HepG2 (cell line): Measurements from ENCODE around the gene MTA1. TPM values are rescaled to one million over a fixed set of nuclear protein-coding genes. Genes with fewer than 3 reads are reported as not detected.

Source experiments
- ARNT ChIP-seq: fragments of 450-650 bp; IDR thresholded peaks from 2 replicates; pipeline ENCODE4 v1.6.1; 2017
- BRD4 ChIP-seq: sonication (generic); formaldehyde crosslinking; IDR thresholded peaks from 2 replicates; pipeline ENCODE4 v1.4.0; 2020; ENCODE audit warnings: missing genetic modification reagents
- GABPA ChIP-seq, 2 experiments: IDR thresholded peaks; 2 replicates each; pipeline ENCODE4 v1.6.1; 2011 to 2016; ENCODE audit warnings: low read depth in 2 of 2, low read length in 1 of 2, missing biosample characterization in 1 of 2, missing genetic modification characterization in 1 of 2
- HDAC6 ChIP-seq: fragments of 200-600 bp; sonication (generic); IDR thresholded peaks from 2 replicates; pipeline ENCODE4 v1.7.0; 2017; ENCODE audit warnings: mild to moderate bottlenecking, antibody characterized with exemption, low read length, low read depth
- HNRNPK ChIP-seq: fragments of 200-400 bp; formaldehyde crosslinking; IDR thresholded peaks from 2 replicates; pipeline ENCODE4 v1.6.1; 2018; ENCODE audit warnings: low read length, low read depth, moderate library complexity, mild to moderate bottlenecking; ENCODE audit not compliant: poor library complexity, severe bottlenecking
- KDM5B ChIP-seq: sonication (generic); formaldehyde crosslinking; IDR thresholded peaks from 2 replicates; pipeline ENCODE4 v1.4.0; 2020; ENCODE audit warnings: missing genetic modification reagents, mild to moderate bottlenecking, borderline replicate concordance
- MEF2D ChIP-seq: sonication (generic); formaldehyde crosslinking; IDR thresholded peaks from 2 replicates; pipeline ENCODE4 v1.5.1; 2020; ENCODE audit warnings: mild to moderate bottlenecking, missing genetic modification reagents
- NFRKB ChIP-seq: fragments of 450-650 bp; IDR thresholded peaks from 2 replicates; pipeline ENCODE4 v1.6.1; 2017
- RBFOX2 ChIP-seq: fragments of 200-400 bp; formaldehyde crosslinking; IDR thresholded peaks from 2 replicates; pipeline ENCODE4 v1.6.1; 2017; ENCODE audit warnings: low read depth, mild to moderate bottlenecking, low read length
- SP4 ChIP-seq: sonication (generic); formaldehyde crosslinking; IDR thresholded peaks from 2 replicates; pipeline ENCODE4 v1.8.1; 2023; ENCODE audit warnings: mild to moderate bottlenecking, missing genetic modification reagents
- TOPORS ChIP-seq: sonication (generic); formaldehyde crosslinking; IDR thresholded peaks from 2 replicates; pipeline ENCODE4 v1.8.0; 2023; ENCODE audit warnings: mild to moderate bottlenecking, missing genetic modification reagents
- YEATS2 ChIP-seq: sonication (generic); formaldehyde crosslinking; IDR thresholded peaks from 2 replicates; pipeline ENCODE4 v1.4.0; 2020; ENCODE audit warnings: missing genetic modification reagents, borderline replicate concordance
- ZC3H13 ChIP-seq: sonication (generic); formaldehyde crosslinking; IDR thresholded peaks from 2 replicates; pipeline ENCODE4 v1.8.1; 2023; ENCODE audit warnings: mild to moderate bottlenecking, missing genetic modification reagents, moderate library complexity
- ZNF34 ChIP-seq: sonication (generic); formaldehyde crosslinking; IDR thresholded peaks from 2 replicates; pipeline ENCODE4 v1.4.0; 2020; ENCODE audit warnings: mild to moderate bottlenecking, missing genetic modification reagents, borderline replicate concordance
- ZNF432 ChIP-seq: sonication (generic); formaldehyde crosslinking; IDR thresholded peaks from 2 replicates; pipeline ENCODE4 v1.5.0; 2020; ENCODE audit warnings: missing genetic modification reagents, mild to moderate bottlenecking, borderline replicate concordance
- ZNF598 ChIP-seq: sonication (generic); formaldehyde crosslinking; IDR thresholded peaks from 2 replicates; pipeline ENCODE4 v1.5.1; 2020; ENCODE audit warnings: mild to moderate bottlenecking, missing genetic modification reagents, borderline replicate concordance
- ZNF619 ChIP-seq: sonication (generic); formaldehyde crosslinking; IDR thresholded peaks from 2 replicates; pipeline ENCODE4 v1.4.0; 2020; ENCODE audit warnings: mild to moderate bottlenecking, missing genetic modification reagents
- ZNF792 ChIP-seq: IDR thresholded peaks from 2 replicates; pipeline ENCODE4 v1.6.1; 2016
- ZZZ3 ChIP-seq: sonication (generic); formaldehyde crosslinking; IDR thresholded peaks from 2 replicates; pipeline ENCODE4 v1.4.0; 2020; ENCODE audit warnings: missing genetic modification reagents, mild to moderate bottlenecking, borderline replicate concordance
- polyA plus RNA-seq, 8 experiments: library from polyadenylated mRNA; depleted of rRNA in 3 of 8; stranded (reverse) in 7 of 8; unstranded in 1 of 8; fragments of >200 nt; fragmentation: Illumina TruSeq in 4 of 8; extraction: Trizol in 4 of 8; gene quantifications; 2 replicates each; pipeline versions ENCODE4 v1.2.1 to v1.2.3, GENCODE V29; 2011 to 2016; ENCODE audit warnings: low read depth in 4 of 8, missing spikeins in 1 of 8, mixed read lengths in 1 of 8; ENCODE audit not compliant: insufficient read depth in 1 of 8
- total RNA-seq, 5 experiments: library from RNA; depleted of rRNA; stranded (reverse); fragments of >200 nt; fragmentation: Illumina TruSeq; extraction: Trizol; gene quantifications; 2 replicates each; pipeline ENCODE4 v1.2.3, GENCODE V29; 2016; ENCODE audit warnings: low read depth in 1 of 5
- TF ChIP-seq, protein P1 (sequence below): sonication (generic); formaldehyde crosslinking; IDR thresholded peaks from 2 replicates; pipeline ENCODE4 v1.9.0; 2022; ENCODE audit warnings: low read depth, missing genetic modification reagents
- TF ChIP-seq, protein P2 (sequence below): sonication (generic); formaldehyde crosslinking; IDR thresholded peaks from 2 replicates; pipeline ENCODE4 v1.8.0; 2022; ENCODE audit warnings: missing genetic modification reagents, mild to moderate bottlenecking, borderline replicate concordance
- TF ChIP-seq, protein P3 (sequence below): sonication (generic); formaldehyde crosslinking; IDR thresholded peaks from 2 replicates; pipeline ENCODE4 v1.5.0; 2020; ENCODE audit warnings: missing genetic modification reagents
- TF ChIP-seq, protein P4 (sequence below), 2 experiments: sonication (generic) in 1 of 2; formaldehyde crosslinking in 1 of 2; IDR thresholded peaks; 2 replicates each; pipeline versions ENCODE4 v1.4.0 to v1.6.1; 2018 to 2020; ENCODE audit warnings: missing genetic modification reagents in 2 of 2, borderline replicate concordance in 1 of 2, low read depth in 1 of 2, mild to moderate bottlenecking in 1 of 2, missing biosample characterization in 1 of 2
- TF ChIP-seq, protein P5 (sequence below): sonication (generic); formaldehyde crosslinking; IDR thresholded peaks from 2 replicates; pipeline ENCODE4 v1.5.0; 2020; ENCODE audit warnings: mild to moderate bottlenecking, low read depth, missing genetic modification reagents, borderline replicate concordance

MTA1 gene
- total and polyA plus RNA-seq, 2 of the 13 experiments (the other 11 are each of a cell fraction or from before 2014, with no cell fraction given): 35.2 to 85.8 TPM

- TF ChIP-seq, protein P1, sequence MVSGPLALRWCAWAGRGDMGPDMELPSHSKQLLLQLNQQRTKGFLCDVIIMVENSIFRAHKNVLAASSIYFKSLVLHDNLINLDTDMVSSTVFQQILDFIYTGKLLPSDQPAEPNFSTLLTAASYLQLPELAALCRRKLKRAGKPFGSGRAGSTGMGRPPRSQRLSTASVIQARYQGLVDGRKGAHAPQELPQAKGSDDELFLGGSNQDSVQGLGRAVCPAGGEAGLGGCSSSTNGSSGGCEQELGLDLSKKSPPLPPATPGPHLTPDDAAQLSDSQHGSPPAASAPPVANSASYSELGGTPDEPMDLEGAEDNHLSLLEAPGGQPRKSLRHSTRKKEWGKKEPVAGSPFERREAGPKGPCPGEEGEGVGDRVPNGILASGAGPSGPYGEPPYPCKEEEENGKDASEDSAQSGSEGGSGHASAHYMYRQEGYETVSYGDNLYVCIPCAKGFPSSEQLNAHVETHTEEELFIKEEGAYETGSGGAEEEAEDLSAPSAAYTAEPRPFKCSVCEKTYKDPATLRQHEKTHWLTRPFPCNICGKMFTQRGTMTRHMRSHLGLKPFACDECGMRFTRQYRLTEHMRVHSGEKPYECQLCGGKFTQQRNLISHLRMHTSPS (CRISPR knock-in tag): peak; percentile 17; the same call in 1 of the 2 replicates
- TF ChIP-seq ZNF792 (CRISPR knock-in tag) (no peak), NFRKB (no peak), ZNF432 (CRISPR knock-in tag) (no peak), ZNF34 (no peak), HDAC6 (no peak), ZZZ3 (no peak), ZC3H13 (CRISPR knock-in tag) (0 out of 2 replicates have a peak, but pooled peaks have one; percentile 22), GABPA (IDR thresholded peaks at IDR 0.05; ENCODE audit: low read depth, low read length) (no peak), GABPA (CRISPR knock-in tag; IDR thresholded peaks at IDR 0.05; ENCODE audit: low read depth) (no peak), SP4 (CRISPR knock-in tag) (peak; percentile 74; the same call in 1 of the 2 replicates), YEATS2 (CRISPR knock-in tag) (no peak), ARNT (no peak), RBFOX2 (peak; percentile 71), MEF2D (no peak), HNRNPK (no peak), ZNF619 (CRISPR knock-in tag) (no peak), KDM5B (CRISPR knock-in tag) (peak; percentile 17; the same call in 1 of the 2 replicates), BRD4 (CRISPR knock-in tag) (no peak), ZNF598 (no peak), TOPORS (CRISPR knock-in tag) (no peak)
- TF ChIP-seq, protein P2, sequence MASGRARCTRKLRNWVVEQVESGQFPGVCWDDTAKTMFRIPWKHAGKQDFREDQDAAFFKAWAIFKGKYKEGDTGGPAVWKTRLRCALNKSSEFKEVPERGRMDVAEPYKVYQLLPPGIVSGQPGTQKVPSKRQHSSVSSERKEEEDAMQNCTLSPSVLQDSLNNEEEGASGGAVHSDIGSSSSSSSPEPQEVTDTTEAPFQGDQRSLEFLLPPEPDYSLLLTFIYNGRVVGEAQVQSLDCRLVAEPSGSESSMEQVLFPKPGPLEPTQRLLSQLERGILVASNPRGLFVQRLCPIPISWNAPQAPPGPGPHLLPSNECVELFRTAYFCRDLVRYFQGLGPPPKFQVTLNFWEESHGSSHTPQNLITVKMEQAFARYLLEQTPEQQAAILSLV: peak; percentile 54; the same call in 1 of the 2 replicates
- TF ChIP-seq, protein P3, sequence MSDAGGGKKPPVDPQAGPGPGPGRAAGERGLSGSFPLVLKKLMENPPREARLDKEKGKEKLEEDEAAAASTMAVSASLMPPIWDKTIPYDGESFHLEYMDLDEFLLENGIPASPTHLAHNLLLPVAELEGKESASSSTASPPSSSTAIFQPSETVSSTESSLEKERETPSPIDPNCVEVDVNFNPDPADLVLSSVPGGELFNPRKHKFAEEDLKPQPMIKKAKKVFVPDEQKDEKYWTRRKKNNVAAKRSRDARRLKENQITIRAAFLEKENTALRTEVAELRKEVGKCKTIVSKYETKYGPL (CRISPR knock-in tag): no peak
- TF ChIP-seq, protein P4, sequence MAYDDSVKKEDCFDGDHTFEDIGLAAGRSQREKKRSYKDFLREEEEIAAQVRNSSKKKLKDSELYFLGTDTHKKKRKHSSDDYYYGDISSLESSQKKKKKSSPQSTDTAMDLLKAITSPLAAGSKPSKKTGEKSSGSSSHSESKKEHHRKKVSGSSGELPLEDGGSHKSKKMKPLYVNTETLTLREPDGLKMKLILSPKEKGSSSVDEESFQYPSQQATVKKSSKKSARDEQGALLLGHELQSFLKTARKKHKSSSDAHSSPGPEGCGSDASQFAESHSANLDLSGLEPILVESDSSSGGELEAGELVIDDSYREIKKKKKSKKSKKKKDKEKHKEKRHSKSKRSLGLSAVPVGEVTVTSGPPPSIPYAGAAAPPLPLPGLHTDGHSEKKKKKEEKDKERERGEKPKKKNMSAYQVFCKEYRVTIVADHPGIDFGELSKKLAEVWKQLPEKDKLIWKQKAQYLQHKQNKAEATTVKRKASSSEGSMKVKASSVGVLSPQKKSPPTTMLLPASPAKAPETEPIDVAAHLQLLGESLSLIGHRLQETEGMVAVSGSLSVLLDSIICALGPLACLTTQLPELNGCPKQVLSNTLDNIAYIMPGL (CRISPR knock-in tag; IDR thresholded peaks at IDR 0.05; ENCODE audit: borderline replicate concordance in 1 of 2, low read depth in 1 of 2): peak in 1 of 2 experiments; percentile 34; a peak in 1 of 4 replicates
- TF ChIP-seq, protein P5, sequence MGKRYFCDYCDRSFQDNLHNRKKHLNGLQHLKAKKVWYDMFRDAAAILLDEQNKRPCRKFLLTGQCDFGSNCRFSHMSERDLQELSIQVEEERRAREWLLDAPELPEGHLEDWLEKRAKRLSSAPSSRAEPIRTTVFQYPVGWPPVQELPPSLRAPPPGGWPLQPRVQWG (CRISPR knock-in tag): no peak
Observed at GRCh38 chr14:105486974-105487448, 67.4 kb downstream of the MTA1 start (continued).
